ENCODE measurements around the gene DNAJC25.
A peak's percentile ranks its signal among the peaks of the same experiment; 100 is the strongest.

The DNAJC25 gene

GRCh38 chr9:111631214-111631971 lies at the start of gene DNAJC25:
TSS of gene DNAJC25 (plus strand) at chr9:111631334. CDS start at chr9:111631408, 74 bp downstream.
- DNase-seq (peak; percentile 96), ATAC-seq (replicated peaks) (peak; percentile 96 to 98)
- Mint-ChIP-seq H3K27ac (peak within 1 kb of the TSS; percentile 96), H3K27me3 (no peaks in the 10 kb centered on the region), H3K4me3 (peak within 1 kb of the TSS; percentile 94 to 99), H3K36me3 (peaks cover 12 to 19% of the 10 kb centered on the region in 2 donors), H3K4me1 (peaks cover 17 to 40% of the 10 kb centered on the region in 2 donors), H3K9me3 (no peaks in the 10 kb centered on the region)

GRCh38 chr9:111582888-111583287 lies 48.2 kb upstream of the DNAJC25 start:
- DNase-seq: no peak
- ATAC-seq (replicated peaks): no peak
- Mint-ChIP-seq H3K4me1 (no peaks in the 10 kb centered on the region), H3K27me3 (peaks cover 4 to 5% of the 10 kb centered on the region in 2 donors), H3K9me3 (peaks cover 0 to 1% of the 10 kb centered on the region in 2 donors), H3K27ac (no peak overlapping the region), H3K4me3 (no peak overlapping the region), H3K36me3 (no peaks in the 10 kb centered on the region)

- Mint-ChIP-seq H3K27me3 (peaks cover 4 to 5% of the 10 kb centered on the region in 2 donors), H3K9me3 (peaks cover 0 to 1% of the 10 kb centered on the region in 2 donors), H3K36me3 (no peaks in the 10 kb centered on the region), H3K4me3 (no peak overlapping the region), H3K4me1 (no peaks in the 10 kb centered on the region), H3K27ac (no peak overlapping the region)
- ATAC-seq (replicated peaks) (no peak), DNase-seq (no peak)
These were observed 44.8 kb upstream of the DNAJC25 start for GRCh38 chr9:111586378-111586777.

- no peak overlapping the region for H3K4me3 Mint-ChIP-seq
- H3K27ac Mint-ChIP-seq: no peak overlapping the region
- H3K9me3 Mint-ChIP-seq: peaks cover 0 to 1% of the 10 kb centered on the region in 2 donors
- no peaks in the 10 kb centered on the region for H3K36me3 Mint-ChIP-seq
- peaks cover 5 to 10% of the 10 kb centered on the region in 2 donors for H3K27me3 Mint-ChIP-seq
- ATAC-seq (replicated peaks) (no peak), DNase-seq (no peak)
- H3K4me1 Mint-ChIP-seq: no peaks in the 10 kb centered on the region
These were observed 42.3 kb upstream of the DNAJC25 start for GRCh38 chr9:111588846-111589245.

GRCh38 chr9:111597852-111598732 lies 33.0 kb upstream of the DNAJC25 start:
- H3K4me3 Mint-ChIP-seq: peak overlapping the region; percentile 88 to 89
- H3K27me3 Mint-ChIP-seq: peaks cover 35 to 37% of the 10 kb centered on the region in 2 donors
- H3K9me3 Mint-ChIP-seq: no peaks in the 10 kb centered on the region

GRCh38 chr9:111598733-111599091 lies 32.4 kb upstream of the DNAJC25 start:
- Mint-ChIP-seq H3K36me3 (peaks cover 0 to 5% of the 10 kb centered on the region in 2 donors), H3K4me1 (peaks cover 11 to 29% of the 10 kb centered on the region in 2 donors), H3K4me3 (peak overlapping the region; percentile 88 to 89), H3K27me3 (peaks cover 35 to 37% of the 10 kb centered on the region in 2 donors), H3K9me3 (no peaks in the 10 kb centered on the region), H3K27ac (no peak overlapping the region)
- ATAC-seq (replicated peaks) (peak; percentile 11 to 22), DNase-seq (no peak)

More at GRCh38 chr9:111597852-111598732, 33.0 kb upstream of the DNAJC25 start:
- ATAC-seq (replicated peaks): peak; percentile 53 to 61
- peaks cover 0 to 5% of the 10 kb centered on the region in 2 donors for H3K36me3 Mint-ChIP-seq
- DNase-seq: peak; percentile 15
- H3K4me1 Mint-ChIP-seq: peaks cover 11 to 29% of the 10 kb centered on the region in 2 donors
- H3K27ac Mint-ChIP-seq: no peak overlapping the region

- Mint-ChIP-seq H3K9me3 (no peaks in the 10 kb centered on the region), H3K4me3 (peak within 1 kb of the TSS; percentile 88 to 89), H3K27me3 (peaks cover 35 to 37% of the 10 kb centered on the region in 2 donors), H3K36me3 (peaks cover 0 to 5% of the 10 kb centered on the region in 2 donors), H3K27ac (peak within 1 kb of the TSS; percentile 65), H3K4me1 (peaks cover 11 to 29% of the 10 kb centered on the region in 2 donors)
- ATAC-seq (replicated peaks) (peak; percentile 60 to 67), DNase-seq (peak; percentile 13)
These were observed 31.8 kb upstream of the DNAJC25 start, which contains the start of gene PTGR1 for GRCh38 chr9:111599092-111599954. TSS of gene PTGR1 (minus strand) at chr9:111599647. CDS start at chr9:111597422, 2,225 bp downstream.

GRCh38 chr9:111599955-111600343 lies 31.2 kb upstream of the DNAJC25 start:
- Mint-ChIP-seq H3K4me1 (peaks cover 11 to 29% of the 10 kb centered on the region in 2 donors), H3K36me3 (peaks cover 0 to 5% of the 10 kb centered on the region in 2 donors), H3K4me3 (peak overlapping the region; percentile 88 to 89), H3K27ac (no peak overlapping the region), H3K9me3 (no peaks in the 10 kb centered on the region), H3K27me3 (peaks cover 35 to 37% of the 10 kb centered on the region in 2 donors)
- ATAC-seq (replicated peaks): peak in 1 of 2 donors; percentile 10
- no peak for DNase-seq

- Mint-ChIP-seq H3K4me1 (peaks cover 11 to 29% of the 10 kb centered on the region in 2 donors), H3K27ac (no peak overlapping the region), H3K4me3 (no peak overlapping the region), H3K27me3 (peaks cover 35 to 42% of the 10 kb centered on the region in 2 donors), H3K9me3 (no peaks in the 10 kb centered on the region), H3K36me3 (peaks cover 0 to 5% of the 10 kb centered on the region in 2 donors)
- ATAC-seq (replicated peaks) (no peak), DNase-seq (no peak)
These were observed 29.7 kb upstream of the DNAJC25 start for GRCh38 chr9:111601237-111602018.

GRCh38 chr9:111603041-111603440 lies 28.1 kb upstream of the DNAJC25 start:
- H3K36me3 Mint-ChIP-seq: peaks cover 0 to 5% of the 10 kb centered on the region in 2 donors
- H3K4me1 Mint-ChIP-seq: peaks cover 9 to 22% of the 10 kb centered on the region in 2 donors
- no peak overlapping the region for H3K4me3 Mint-ChIP-seq
- DNase-seq (no peak), ATAC-seq (replicated peaks) (no peak)
- H3K27me3 Mint-ChIP-seq: peaks cover 33 to 41% of the 10 kb centered on the region in 2 donors
- no peaks in the 10 kb centered on the region for H3K9me3 Mint-ChIP-seq
- no peak overlapping the region for H3K27ac Mint-ChIP-seq

GRCh38 chr9:111604054-111604615 lies 27.0 kb upstream of the DNAJC25 start:
- H3K27me3 Mint-ChIP-seq: peaks cover 31 to 37% of the 10 kb centered on the region in 2 donors
- H3K27ac Mint-ChIP-seq: no peak overlapping the region
- no peaks in the 10 kb centered on the region for H3K9me3 Mint-ChIP-seq
- H3K36me3 Mint-ChIP-seq: peaks cover 0 to 4% of the 10 kb centered on the region in 2 donors
- DNase-seq (no peak), ATAC-seq (replicated peaks) (no peak)
- H3K4me3 Mint-ChIP-seq: no peak overlapping the region
- peaks cover 3 to 11% of the 10 kb centered on the region in 2 donors for H3K4me1 Mint-ChIP-seq

GRCh38 chr9:111605041-111605559 lies 26.0 kb upstream of the DNAJC25 start:
- H3K4me3 Mint-ChIP-seq: no peak overlapping the region
- no peak overlapping the region for H3K27ac Mint-ChIP-seq
- DNase-seq: no peak
- no peak for ATAC-seq (replicated peaks)
- H3K36me3 Mint-ChIP-seq: no peaks in the 10 kb centered on the region
- H3K27me3 Mint-ChIP-seq: peaks cover 27 to 35% of the 10 kb centered on the region in 2 donors
- no peaks in the 10 kb centered on the region for H3K9me3 Mint-ChIP-seq
- peaks cover 0 to 2% of the 10 kb centered on the region in 2 donors for H3K4me1 Mint-ChIP-seq
